GF-D8 (cell line): ENCODE data around the gene PCSK4.

Experiments
- DNase-seq: peaks from one replicate; lab custom pipeline; 2025; lab: John Stamatoyannopoulos, UW

Gene PCSK4

DNA sequence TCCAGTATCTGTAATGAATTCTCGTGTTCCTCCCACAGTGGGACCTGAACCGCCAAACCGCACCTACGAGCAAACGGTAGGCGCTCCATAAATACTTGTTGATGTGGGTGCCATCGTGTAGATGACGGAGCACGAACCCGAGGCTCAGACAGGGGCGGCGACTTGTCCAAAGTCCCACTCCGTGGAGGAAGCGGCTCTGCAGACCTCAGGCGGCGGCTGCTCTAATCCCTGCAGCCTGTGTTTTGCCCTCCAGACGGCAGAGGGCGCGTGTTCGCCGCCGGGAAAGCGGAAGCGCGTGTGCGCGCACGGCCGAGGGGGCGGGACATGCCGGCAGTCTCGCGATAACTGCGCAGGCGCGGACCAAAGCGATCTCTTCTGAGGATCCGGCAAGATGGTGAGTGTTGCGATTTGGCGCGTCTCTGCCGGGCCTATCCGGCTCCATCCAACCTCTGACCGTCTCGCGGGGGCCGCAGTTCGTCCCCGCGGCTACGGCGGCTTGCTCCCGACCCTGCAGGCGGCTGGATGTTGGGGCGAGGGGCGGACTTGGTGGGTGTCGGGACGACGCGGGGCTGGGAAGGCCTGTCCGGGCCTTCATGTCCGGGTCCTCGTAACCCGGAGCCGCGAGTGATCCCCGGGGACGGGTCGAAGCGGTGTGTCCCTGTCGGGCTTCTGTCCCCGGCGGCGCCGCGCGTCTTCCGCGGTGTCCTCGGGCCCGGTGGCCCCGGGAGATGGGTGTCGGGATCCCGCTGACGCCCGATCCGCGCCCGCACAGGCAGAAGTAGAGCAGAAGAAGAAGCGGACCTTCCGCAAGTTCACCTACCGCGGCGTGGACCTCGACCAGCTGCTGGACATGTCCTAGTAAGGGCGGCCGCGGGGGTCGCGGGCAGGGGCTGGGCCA is 51.9 kb downstream of the PCSK4 start, which contains the start of gene RPS15:
RPS15 (plus strand) TSS at position 362 of the 898 bp plus-strand sequence; CDS start at position 392, 30 bp downstream.
- peak; percentile 74 for DNase-seq

DNA sequence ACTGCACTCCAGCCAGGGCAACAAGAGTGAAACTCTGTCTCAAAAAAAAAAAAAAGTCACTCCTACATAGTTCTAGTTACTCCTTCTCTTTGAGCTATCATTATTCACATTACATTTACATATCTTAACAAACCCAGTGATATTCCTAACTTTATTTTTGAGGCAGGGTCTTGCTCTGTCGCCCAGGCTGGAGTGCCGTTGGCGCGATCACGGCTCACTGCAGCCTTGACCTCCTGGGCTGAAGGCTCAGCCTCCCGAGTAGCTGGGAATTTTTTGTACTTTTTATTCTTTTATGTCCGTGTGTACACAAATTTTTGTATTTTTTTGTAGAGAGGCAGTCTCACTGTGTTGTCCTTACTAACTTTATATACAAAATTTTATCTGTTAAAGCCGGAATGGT is 52.5 kb downstream of the PCSK4 start:
- no peak for DNase-seq

DNA sequence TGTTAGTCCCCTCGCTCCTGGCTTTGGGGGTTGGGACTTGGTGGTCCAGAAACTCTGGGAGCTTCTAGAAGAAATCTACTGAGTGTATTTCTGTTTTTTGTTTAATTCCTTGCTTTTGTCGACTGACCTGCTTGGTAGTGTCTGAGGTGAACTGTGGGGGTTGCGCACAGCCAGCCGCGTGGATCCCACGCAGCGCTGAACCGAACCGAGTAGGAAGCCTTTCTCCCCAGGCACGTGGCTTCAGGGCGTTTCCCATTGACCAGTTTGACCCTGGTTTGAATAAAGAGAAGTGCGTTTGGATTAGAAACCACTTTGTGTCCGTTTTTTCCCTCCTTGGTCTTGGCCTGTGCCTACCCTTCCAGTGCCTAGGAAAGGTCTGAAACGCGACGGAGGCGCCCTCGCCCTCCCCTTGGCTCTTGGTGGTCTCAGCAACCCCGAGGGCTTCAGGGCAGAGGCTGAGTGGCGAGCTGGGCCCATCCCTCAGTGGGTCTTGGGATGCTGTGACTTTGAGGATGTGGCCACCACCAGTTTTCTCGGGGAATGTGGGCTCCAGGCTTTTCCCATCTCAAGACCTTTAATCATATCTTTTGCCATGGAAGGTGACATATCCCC is 54.7 kb downstream of the PCSK4 start:
- DNase-seq: no peak

DNA sequence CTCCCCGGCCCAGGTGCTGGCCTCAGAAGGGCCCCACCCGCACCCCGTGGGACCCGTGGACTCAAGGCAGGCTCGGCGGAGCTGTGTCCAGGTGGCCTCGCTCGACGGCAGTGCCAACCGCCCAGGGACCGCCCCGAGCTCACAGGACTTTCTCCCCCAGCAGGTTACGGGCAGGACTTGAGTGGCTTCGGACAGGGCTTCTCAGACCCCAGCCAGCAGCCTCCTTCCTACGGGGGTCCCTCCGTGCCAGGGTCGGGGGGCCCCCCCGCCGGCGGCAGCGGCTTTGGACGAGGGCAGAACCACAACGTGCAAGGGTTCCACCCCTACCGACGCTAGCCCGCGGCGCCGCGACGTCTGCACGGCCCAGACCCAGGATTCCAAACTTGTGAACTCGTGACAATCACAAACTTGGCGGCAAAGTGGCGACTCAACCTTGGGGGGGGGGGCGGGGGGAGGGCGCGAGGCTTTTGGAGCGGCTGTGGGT is 55.5 kb downstream of the PCSK4 start:
- no peak for DNase-seq

DNA sequence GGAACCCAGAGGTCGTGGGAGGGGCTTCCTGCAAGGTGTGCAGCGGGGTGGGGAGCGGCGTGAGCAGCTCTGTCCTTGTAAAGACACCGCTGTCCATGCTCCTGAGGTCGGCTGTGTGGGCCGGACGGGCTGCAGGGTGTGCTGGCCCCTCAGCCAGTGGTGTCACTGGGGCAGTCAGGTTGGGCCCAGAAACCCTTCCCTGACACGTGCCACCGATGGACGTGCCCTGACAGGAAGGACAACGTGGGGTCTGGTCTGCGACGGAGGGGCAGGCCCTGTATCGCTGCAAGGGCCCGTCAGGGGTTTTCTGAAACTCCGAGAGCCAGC is 56.1 kb downstream of the PCSK4 start:
- no peak for DNase-seq

DNA sequence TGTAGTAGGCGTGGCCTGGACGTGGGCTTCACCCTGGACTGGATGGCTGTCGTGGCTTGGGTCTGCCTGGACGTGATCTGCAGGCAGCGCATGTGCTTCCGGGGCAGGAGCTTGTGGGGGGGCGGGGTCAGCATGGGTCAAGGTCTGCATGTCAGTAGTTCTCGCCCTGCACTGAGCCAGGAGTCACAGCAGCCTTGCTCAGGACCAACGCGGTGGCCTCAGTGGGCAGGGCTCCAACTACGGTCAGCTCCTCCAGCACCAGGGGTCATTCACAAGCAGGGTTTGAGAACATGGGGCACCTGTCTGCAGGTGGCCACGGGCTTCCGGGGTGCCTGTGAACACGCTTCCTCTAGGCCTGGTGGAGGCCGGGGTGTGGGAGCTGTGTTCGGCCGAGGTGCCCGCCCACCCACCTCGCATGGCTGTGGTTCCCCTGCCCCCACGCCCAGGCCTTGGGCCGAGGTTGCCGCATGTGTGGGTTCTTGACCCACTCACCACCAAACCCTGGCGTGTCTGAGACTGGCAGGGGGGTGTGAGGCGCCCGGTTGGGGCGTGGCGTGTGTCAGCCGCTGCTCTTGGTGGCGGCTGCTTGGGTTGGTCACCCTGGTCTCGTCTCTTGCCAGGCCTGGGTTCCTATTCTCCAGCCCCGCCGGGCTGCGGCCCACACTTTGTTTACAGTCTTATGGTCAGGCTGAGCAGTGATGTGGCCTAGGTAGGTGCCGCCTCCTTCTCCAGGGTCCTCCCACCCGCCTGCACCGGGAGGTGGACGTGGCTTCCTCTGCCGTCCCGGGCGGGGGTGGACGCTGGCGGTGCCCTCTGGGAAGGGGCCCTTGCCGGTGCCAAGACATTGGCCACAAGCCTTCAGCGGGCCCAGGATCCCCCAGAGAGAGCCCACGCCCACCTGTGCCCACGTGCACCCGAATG is 56.8 kb downstream of the PCSK4 start:
- DNase-seq: no peak

DNA sequence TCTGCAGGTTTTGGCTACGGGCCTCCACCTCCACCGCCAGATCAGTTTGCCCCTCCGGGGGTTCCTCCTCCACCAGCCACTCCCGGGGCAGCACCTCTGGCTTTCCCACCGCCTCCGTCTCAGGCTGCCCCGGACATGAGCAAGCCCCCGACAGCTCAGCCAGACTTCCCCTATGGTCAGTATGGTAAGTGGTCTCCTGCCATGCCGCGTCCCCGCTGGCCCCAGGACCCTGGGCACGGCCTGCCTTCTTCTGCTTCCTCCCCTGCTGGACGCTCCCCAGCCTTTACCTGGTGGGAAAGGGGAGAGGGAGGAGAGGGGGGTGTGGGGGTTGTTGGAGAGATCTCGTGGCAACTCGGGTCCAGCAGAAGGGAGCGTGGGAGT is 57.7 kb downstream of the PCSK4 start:
- DNase-seq: no peak

DNA sequence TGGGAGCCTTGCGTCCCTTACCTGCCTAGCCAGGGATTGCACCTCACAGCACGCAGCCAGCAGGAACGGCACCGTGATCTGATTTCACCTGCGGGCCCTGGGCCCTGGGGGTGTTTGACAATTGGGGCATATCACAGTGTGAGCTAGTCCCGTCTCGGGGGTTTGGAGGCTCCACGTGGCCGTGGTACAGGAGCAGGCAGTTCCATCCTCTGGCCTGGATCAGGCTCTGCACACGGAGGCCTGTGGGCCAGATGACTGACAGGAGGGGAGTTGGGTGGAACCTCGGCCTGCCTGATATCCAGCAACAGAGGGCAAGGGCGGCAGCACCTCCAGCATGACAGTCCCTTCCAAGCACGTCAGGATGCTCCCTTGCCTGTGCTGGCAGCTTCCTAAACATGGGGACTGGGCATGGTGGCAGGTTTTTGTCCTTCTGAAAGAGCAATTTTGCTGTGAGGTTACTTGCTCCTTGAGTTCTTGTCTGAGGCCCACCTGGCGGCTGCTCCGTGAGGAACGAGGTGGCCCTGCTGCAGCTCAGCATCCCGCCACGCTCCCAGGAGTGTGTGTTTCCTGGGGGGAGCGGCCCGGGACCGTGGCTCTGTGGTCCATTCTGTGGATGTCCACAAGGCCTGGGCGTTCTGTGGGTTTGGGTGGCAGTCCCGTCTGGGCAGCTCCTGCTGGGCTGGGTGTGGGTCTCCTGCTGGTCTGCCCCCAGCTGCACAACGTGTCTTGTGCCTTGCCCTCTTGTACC is 58.2 kb downstream of the PCSK4 start:
- no peak for DNase-seq
